GM12801 (cell line): ENCODE data around the gene RTL3.

ENCODE experiments used
- TF ChIP-seq, protein P1 (sequence below): IDR thresholded peaks from one replicate; pipeline ENCODE4 v1.5.1; 2011; ENCODE audit warnings: control low read depth; ENCODE audit not compliant: insufficient read length; ENCODE audit errors: extremely low read depth

Gene RTL3, protein sequence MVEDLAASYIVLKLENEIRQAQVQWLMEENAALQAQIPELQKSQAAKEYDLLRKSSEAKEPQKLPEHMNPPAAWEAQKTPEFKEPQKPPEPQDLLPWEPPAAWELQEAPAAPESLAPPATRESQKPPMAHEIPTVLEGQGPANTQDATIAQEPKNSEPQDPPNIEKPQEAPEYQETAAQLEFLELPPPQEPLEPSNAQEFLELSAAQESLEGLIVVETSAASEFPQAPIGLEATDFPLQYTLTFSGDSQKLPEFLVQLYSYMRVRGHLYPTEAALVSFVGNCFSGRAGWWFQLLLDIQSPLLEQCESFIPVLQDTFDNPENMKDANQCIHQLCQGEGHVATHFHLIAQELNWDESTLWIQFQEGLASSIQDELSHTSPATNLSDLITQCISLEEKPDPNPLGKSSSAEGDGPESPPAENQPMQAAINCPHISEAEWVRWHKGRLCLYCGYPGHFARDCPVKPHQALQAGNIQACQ

DNA sequence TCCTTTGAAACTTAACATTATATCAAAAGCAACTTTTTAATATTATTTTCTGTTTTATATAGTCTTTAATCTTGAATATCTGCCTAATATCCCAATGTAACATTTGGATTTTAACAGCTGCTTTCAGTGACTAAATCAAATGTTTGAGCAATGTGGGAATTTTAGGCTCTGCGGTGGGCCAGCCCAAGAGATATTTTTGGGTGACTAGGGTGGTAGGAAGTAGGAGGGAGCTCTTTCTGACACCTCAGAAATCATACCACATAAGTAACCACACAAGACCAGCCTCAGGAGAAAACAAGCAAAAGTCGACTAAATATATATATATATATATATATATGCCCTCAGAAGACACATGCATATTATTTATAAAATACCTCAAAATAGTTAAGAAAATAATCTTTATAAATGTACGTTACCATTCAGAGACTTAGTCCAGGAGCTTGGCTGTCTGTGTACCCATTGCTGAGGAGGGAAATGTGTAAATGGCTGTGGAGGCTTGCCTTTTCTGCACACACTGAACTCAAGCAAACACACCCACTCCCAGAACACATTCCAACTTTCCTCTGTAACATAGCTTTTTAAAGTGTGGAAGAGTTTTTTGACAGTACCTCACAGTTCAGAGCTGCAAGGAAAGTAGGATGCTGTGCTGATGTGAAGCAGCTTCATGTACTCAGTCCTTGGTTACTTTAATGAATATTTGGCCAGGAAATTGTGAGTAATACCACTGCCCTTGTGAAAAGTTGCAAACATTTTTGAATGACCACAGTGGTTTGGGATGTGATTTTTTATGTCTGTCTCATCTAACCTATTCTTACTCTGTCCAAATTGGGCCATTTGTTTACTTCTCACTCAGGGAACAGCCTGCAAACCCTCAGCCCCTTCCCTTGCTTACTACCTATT is at the start of gene RTL3:
Gene RTL3, minus strand, starts transcription at position 484 of the 900 bp plus-strand sequence. CDS start 908 bp downstream, outside the sequence.
- TF ChIP-seq, protein P1, sequence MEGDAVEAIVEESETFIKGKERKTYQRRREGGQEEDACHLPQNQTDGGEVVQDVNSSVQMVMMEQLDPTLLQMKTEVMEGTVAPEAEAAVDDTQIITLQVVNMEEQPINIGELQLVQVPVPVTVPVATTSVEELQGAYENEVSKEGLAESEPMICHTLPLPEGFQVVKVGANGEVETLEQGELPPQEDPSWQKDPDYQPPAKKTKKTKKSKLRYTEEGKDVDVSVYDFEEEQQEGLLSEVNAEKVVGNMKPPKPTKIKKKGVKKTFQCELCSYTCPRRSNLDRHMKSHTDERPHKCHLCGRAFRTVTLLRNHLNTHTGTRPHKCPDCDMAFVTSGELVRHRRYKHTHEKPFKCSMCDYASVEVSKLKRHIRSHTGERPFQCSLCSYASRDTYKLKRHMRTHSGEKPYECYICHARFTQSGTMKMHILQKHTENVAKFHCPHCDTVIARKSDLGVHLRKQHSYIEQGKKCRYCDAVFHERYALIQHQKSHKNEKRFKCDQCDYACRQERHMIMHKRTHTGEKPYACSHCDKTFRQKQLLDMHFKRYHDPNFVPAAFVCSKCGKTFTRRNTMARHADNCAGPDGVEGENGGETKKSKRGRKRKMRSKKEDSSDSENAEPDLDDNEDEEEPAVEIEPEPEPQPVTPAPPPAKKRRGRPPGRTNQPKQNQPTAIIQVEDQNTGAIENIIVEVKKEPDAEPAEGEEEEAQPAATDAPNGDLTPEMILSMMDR, result no peak

DNA sequence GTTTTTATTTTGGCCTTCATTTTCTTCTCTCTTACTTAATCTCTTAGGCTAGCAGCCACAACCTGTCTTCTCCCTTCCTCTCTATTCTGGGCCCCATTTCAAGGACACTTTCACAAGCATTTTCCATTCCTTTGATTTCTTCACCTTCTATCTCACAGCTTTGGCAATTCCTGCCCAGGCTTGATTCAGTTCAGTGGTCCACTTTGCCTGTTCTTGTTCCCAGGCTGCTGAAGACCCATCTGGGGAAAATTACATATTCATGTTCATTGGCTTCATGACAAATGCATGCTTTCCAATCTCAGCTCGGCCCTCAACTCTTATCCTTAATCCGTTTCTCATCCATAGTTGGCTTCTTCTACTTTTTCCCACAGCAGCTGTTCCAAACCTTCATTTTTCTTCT is 49.7 kb upstream of the RTL3 start:
- TF ChIP-seq, protein P1, result no peak

DNA sequence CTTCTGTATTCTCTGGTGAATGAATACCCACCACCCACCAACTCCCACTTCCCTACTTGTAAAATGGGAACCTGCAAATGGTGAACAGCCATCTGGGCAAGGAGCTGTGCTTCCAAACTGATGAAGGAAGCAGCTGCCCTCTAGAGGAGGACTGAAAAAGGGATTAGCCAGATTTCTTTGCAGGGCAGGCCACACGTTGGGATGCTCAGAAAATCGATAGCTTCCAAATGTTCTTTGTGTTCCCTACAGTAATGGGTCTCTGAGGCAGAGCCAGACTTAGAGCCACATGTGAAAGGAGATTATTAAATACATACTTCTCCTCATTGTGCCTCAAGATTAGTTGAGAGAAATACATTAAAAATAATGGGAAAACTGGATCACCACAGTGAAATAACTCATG is 49.1 kb upstream of the RTL3 start:
- TF ChIP-seq, protein P1, result no peak

DNA sequence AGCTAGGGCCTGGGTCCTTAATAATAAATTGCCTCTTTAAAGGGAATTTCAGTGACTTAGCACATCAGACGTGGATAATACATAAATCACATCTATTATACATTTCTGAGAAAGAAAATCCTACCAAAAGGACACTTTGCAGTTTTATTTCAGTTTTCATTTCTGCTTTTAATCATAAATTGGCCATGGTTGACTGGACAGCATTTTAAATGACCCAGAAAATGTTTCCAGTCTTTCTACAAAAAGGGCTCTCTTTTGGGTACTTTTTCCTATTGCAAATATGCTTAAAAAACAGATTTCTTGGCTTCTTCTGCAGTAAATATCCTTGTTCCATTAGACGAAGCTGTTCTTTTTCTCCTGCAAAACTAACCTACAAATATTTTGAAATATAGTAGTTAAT is 46.9 kb upstream of the RTL3 start:
- TF ChIP-seq, protein P1, result no peak

DNA sequence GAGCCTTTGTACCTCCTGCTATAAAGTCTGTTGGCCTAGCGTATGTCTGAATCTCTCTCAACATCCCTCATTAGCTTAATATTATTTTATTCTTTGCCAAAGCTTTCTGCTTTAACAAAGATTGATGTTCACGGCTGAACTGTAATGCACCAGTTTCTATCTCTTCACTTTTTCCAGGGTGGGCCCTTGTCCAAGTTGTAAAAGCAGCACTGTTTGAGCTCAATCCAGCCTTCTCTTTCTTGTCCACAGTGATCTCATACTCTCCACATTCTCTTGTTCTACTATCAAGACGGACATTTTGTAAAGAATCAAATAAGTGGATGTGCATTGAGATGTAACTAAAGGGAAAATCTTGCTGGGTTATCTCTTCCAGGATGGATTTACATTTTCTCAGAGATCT is 34.4 kb upstream of the RTL3 start:
- TF ChIP-seq, protein P1, result no peak

DNA sequence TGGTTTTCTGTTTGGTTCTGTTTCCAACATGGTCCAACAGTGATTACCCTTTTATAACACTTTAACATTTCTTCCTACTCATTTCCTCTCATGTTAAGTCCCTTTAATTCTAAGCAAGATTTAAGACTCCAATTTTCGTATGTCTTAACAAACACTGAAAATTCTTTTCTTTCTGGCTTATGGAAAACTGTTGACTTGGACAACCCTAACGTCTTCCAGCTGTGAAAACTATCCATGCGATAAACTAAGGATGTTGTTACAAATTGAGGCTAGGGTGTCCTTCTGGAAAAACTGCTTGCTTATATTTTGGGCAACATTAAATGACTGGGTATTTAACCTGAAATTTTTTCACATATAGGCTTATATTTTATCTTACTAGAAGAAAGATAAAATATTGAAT is 33.9 kb upstream of the RTL3 start:
- TF ChIP-seq, protein P1, result no peak

DNA sequence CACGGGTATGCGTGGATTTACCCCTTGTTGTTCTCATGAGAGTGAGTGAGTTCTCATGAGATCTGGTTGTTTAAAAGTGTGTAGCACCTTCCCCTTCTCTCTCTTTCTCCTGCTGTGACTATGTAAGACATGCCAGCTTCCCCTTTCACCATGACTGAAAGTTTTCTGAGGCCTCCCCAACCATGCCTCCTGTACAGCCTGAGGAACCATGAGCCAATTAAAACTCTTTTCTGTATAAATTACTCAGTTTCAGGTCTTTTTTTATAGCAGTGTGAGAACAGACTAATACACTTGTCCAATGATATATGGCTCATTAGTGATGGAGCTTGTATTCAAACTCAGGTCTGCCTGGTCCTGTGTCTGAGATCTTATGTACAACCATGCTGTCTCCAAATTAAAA is 28.5 kb upstream of the RTL3 start:
- TF ChIP-seq, protein P1, result no peak
